ENCODE data around the gene GAN.
A peak's percentile ranks its signal among the peaks of the same experiment; 100 is the strongest.
"Not testable (repeated sequence)": the region's sequence is repeated elsewhere in the genome, so short reads cannot be mapped to it uniquely, and the experiment has no call there.

Gene GAN

GRCh38 chr16:81401035-81401950 is 86.5 kb downstream of the GAN start:
- peak; percentile 97 for DNase-seq

GRCh38 chr16:81403208-81403600 is 88.4 kb downstream of the GAN start:
- DNase-seq: no peak

GRCh38 chr16:81403601-81404391 is 89.0 kb downstream of the GAN start:
- DNase-seq: peak; percentile 76

DNA sequence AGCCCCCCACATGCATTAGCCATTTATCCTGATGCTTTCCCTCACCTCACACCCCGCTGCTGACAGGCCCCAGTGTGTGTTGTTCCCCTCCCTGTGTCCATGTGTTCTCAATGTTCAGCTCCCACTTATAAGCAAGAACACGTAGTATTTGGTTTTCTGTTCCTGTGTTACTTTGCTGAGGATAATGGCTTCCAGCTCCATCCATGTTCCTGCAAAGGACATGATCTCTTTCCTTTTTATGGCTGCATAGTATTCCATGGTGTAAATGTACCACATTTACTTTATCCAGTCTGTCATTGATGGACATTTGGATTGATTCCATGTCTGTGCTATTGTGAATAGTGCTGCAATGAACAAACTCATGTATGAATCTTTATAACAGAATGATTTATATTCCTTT is 90.2 kb downstream of the GAN start:
- DNase-seq: not testable (repeated sequence)

- peak; percentile 100 for DNase-seq
Observed at GRCh38 chr16:81405702-81406113, 90.9 kb downstream of the GAN start.

DNA sequence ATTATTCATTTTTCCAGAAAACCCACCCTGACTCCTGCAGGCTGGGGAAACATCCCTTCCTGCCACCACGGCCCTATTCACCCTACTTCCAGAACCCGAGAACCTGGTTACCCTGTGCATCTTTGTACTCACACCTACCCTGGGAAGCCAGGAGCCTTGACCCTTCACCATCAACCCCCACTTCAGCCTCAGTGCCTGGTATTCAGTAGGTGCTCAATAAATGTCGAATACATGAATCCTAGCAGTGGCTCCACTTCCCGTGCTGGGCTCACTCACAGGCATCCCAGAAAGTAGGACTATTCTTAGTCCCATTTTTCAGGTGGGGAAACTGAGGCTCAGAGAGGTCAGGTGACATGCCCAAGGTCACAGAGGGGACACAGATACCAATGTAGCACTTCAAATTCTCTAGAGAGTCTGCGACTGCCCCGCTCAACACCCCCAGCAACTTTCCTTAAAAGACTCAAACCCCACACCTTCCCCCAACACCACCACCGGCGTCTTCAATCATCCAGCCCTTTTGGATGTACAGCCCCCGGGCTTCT is 93.7 kb downstream of the GAN start:
- DNase-seq: no peak

GRCh38 chr16:81409016-81409556 is 94.3 kb downstream of the GAN start:
- DNase-seq: no peak

DNA sequence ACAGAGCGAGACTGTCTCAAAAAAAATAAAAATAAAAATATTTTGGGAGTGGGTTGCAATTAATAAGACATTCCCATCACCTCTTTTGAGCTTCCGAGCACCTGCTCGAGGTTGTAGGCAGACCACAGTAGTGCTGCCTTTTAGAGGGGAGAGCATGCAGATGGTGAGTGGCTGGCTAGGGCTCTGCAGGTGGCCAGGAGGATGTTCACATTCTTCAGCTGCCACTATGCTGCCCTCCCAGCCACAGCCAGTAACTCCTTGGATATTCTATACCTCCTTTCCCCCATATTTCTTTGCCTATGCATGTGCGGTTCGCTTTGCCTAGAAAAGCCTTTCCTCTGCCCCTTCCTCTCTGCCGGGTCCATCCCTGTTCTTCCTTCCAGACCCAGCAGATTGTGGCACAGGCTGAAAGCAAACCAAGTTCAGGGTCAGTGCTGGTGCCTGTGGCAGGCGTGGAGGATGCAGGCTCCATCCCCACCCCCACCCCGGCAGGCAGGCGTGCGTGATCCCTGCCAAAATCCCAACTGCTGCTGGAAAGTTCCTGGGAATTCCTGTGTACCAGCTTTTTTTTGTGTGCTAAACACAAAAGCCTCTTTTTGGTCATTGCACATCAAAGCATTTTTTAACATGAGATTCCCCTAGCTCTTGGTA is 96.0 kb downstream of the GAN start:
- DNase-seq: no peak

GRCh38 chr16:81413245-81413990 is 98.7 kb downstream of the GAN start:
- DNase-seq: no peak

DNA sequence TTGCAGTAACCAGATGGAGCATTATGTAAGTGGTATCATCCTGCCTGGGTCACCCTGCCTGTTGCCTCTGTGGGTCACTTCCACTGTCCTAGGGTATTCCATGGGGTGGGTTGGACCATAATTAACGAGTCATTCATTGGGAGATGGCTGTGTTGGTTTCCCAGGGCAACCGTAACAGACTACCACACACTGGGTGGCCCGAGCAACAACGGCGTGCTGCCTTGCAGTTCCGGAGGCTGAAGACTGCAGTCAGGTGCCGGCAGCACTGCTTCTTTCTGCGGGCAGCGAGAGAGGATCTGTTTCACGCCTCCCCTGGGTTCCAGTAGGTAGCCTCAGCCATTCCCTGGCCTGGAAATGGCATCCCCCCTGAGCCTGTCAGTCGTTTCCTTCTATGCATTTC is 101.0 kb downstream of the GAN start:
- DNase-seq: no peak

- DNase-seq: no peak
Observed at GRCh38 chr16:81416749-81417148, 102.0 kb downstream of the GAN start.

DNA sequence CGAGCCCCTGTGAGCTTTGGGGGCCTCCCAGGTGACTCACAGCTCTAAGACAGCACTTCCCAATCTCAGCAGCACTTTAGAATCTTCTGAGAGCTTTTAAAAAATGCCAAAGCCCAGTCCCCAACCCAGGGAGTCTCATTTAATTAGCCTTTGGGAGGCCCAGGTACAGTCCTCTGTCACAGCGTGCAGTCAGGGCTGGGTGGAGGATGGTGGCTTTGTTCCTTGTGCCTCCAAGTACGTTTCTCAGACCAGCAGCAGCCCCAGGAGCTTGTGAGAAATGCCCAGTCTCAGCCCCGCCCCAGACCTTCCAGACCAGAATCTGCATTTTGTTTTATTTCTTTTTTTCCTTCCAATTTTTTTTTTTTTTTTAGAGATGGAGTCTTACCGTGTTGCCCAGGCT is 102.4 kb downstream of the GAN start:
- DNase-seq: no peak

DNA sequence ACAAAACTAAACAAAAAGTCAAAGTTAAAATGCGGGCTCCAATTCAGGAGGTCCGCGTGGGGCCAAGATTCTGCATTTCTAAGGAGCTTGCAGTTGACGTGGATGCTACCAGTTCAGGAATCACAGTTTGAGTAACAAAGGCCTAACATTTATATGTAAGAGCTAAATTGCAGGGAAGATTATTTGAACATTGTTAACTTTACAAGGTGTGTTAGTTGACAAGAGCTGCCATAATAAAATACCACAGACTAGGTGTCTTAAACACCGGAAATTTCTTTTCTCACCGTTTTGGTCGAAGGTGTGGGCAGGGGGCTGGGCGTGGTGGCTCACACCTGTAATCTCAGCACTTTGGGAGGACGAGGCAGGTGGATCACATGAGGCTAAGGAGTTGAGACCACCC is 105.0 kb downstream of the GAN start:
- no peak for DNase-seq

GRCh38 chr16:81421126-81421525 is 106.4 kb downstream of the GAN start:
- DNase-seq: no peak

GRCh38 chr16:81421536-81421935 is 106.8 kb downstream of the GAN start:
- no peak for DNase-seq

GRCh38 chr16:81422153-81422552 is 107.4 kb downstream of the GAN start:
- not testable (repeated sequence) for DNase-seq

- DNase-seq: peak; percentile 20
Observed at GRCh38 chr16:81424771-81425170, 110.0 kb downstream of the GAN start.

GRCh38 chr16:81427219-81427618 is 112.5 kb downstream of the GAN start:
- DNase-seq: no peak

GRCh38 chr16:81429045-81429521 is 114.3 kb downstream of the GAN start:
- DNase-seq: peak; percentile 49

GRCh38 chr16:81431554-81432353 is 117.0 kb downstream of the GAN start:
- peak; percentile 69 for DNase-seq

DNA sequence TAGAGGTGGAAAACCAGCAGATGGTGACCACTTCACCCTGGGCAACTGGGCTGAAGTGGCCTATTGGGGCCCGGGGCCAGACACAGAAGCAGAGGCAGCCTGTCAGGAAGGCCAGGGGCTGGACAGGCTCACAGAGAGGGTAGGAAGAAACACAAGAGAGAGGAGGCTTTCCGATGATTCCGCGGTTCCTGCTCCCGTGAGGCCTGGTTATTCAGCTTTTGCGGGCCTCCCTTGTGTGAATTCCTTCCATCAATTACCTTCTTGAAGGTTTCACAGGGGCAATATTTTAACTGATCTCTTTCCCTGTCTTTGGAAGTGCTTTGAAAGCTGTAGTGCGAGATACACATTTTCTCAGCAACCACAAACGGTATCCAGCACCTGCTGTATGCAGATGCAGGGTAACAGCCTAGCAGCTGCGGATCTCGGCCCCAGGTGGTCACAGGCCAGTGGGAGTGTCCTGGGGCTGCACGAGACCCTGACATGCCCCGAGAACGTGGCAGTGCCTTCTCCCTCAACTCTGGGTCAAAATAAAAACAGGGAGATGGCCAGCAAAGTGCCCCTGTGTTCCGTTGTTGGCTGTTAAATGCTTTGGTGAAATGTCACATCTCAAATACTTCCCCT is 118.3 kb downstream of the GAN start:
- DNase-seq: no peak
